Naive B cell (primary cell): ENCODE measurements around the gene HUNK. TPM values are rescaled to one million over a fixed set of nuclear protein-coding genes. Genes with fewer than 3 reads are reported as not detected.

ENCODE experiments used
- ATAC-seq, 2 donors: fragments of 150-1000 bp; cut with Tn5 transposase; 2 replicates each; pipeline ENCODE4 v1.10.0; 2021; ENCODE audit warnings: low read depth in 2 of 2, mild to moderate bottlenecking in 2 of 2, moderate library complexity in 2 of 2
- DNase-seq: peaks from one replicate; pipeline ENCODE4 v3.0.0; 2022
- H3K27ac Mint-ChIP-seq, 6 donors: one replicate each; pipeline ENCODE4 v1.8.0; 2020 to 2022; ENCODE audit warnings: mild to moderate bottlenecking in 6 of 6, mixed read lengths in 6 of 6, moderate library complexity in 5 of 6, inconsistent platforms in 2 of 6
- H3K27me3 Mint-ChIP-seq, 3 donors: one replicate each; pipeline ENCODE4 v1.8.0; 2021 to 2022; ENCODE audit warnings: mixed read lengths in 3 of 3, mild to moderate bottlenecking in 1 of 3
- H3K36me3 Mint-ChIP-seq, 2 donors: one replicate each; pipeline ENCODE4 v1.8.0; 2020 to 2022; ENCODE audit warnings: mixed read lengths in 2 of 2, inconsistent platforms in 1 of 2, mild to moderate bottlenecking in 1 of 2
- H3K4me1 Mint-ChIP-seq, 3 donors: one replicate each; pipeline ENCODE4 v1.8.0; 2020 to 2022; ENCODE audit warnings: mixed read lengths in 3 of 3, inconsistent platforms in 1 of 3, mild to moderate bottlenecking in 1 of 3, moderate library complexity in 1 of 3
- H3K4me3 Mint-ChIP-seq, 8 donors: one replicate each; pipeline ENCODE4 v1.8.0; 2020 to 2022; ENCODE audit warnings: mild to moderate bottlenecking in 8 of 8, mixed read lengths in 8 of 8, moderate library complexity in 8 of 8, inconsistent platforms in 2 of 8
- H3K9me3 Mint-ChIP-seq, 7 donors: one replicate each; pipeline ENCODE4 v1.8.0; 2020 to 2022; ENCODE audit warnings: mixed read lengths in 7 of 7, mild to moderate bottlenecking in 5 of 7, inconsistent platforms in 2 of 7, moderate library complexity in 1 of 7
- polyA plus RNA-seq, 6 donors: library from polyadenylated mRNA; unstranded; fragments of 300-500 nt; fragmentation: Illumina TruSeq; gene quantifications; one replicate each; pipeline ENCODE4 v1.2.3, GENCODE V29; 2021; ENCODE audit warnings: low read depth in 6 of 6

HUNK gene
- polyA plus RNA-seq, 6 donors from 2014 or later: 0.05 TPM; not detected in 5

DNA sequence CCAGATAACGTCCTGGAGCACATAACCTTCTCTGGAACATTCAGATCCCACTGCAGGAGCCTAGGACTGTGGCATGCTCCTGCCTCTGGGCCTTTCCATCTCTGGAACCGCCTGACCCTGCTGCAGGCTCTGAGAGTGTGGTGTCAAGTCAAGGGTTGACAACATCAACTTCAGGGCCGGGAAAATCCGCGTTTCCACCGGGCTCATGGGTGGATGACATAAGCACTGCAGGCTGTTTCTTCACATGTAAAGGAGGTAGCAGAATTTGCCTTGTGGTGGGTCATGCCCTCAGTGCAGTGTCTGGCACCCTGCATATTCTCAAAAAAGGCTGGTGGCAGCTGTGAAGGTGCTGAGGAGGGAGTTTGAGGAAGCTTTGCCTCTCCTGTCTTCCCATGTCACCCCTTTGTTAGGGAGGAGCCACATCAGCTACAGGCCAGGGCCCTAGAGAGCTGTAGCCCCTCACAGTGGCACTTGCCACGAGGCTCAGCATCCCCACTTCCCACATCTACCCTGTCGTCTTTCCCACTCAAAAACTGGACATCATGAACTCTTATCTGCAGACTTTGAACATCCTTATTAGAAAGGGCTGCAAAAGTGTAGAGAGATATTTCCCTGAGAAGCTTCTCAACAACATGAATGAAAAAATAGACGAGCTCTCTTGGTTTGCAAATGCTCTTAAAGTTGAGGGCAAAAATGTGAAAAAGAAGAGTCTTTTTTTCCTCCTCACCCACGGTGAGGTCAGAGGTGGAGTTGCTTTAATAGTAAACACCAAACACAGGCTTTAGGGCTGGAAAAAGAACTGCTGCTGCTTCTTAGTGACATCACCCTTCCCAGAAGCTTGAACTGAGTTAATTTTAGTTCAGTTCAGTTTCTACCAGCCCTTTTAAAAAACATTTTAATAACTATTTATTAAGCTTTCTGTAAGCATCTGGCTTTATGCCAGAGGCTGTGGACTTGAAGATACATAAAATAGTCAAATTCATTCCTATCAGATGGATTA, 121.3 kb downstream of the HUNK start:
- Mint-ChIP-seq H3K27ac (no peak overlapping the region), H3K4me1 (no peaks in the 10 kb centered on the region), H3K9me3 (no peaks in the 10 kb centered on the region), H3K36me3 (no peaks in the 10 kb centered on the region), H3K27me3 (peaks cover 9 to 33% (median 11%) of the 10 kb centered on the region in 3 donors), H3K4me3 (no peak overlapping the region)
- no peak for DNase-seq
- ATAC-seq: no peak

DNA sequence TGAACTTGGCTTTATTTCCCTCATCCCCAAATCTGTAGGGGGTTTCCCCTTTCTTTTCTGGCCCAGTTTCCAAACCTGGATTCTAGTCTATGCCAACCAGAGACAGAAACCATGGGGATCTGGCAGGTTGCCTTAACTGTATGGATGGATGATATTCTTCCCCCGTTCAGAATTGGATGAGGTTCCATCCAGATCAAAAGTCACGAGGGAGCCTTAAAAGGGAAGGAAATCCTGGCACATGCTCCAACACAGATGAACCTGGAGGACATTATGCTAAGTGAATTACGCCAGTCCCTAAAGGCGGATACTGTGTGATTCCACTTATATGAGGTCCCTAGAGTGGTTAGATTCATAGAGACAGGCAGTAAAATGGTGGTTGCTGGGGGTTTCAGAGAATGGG, 124.4 kb downstream of the HUNK start:
- no peaks in the 10 kb centered on the region for H3K9me3 Mint-ChIP-seq
- DNase-seq (no peak), ATAC-seq (no peak)
- H3K4me3 Mint-ChIP-seq: no peak overlapping the region
- H3K27me3 Mint-ChIP-seq: peaks cover 0 to 16% (median under 1%) of the 10 kb centered on the region in 3 donors
- no peaks in the 10 kb centered on the region for H3K4me1 Mint-ChIP-seq
- H3K36me3 Mint-ChIP-seq: no peaks in the 10 kb centered on the region
- H3K27ac Mint-ChIP-seq: peak overlapping the region in 1 of 6 donors; percentile 85

DNA sequence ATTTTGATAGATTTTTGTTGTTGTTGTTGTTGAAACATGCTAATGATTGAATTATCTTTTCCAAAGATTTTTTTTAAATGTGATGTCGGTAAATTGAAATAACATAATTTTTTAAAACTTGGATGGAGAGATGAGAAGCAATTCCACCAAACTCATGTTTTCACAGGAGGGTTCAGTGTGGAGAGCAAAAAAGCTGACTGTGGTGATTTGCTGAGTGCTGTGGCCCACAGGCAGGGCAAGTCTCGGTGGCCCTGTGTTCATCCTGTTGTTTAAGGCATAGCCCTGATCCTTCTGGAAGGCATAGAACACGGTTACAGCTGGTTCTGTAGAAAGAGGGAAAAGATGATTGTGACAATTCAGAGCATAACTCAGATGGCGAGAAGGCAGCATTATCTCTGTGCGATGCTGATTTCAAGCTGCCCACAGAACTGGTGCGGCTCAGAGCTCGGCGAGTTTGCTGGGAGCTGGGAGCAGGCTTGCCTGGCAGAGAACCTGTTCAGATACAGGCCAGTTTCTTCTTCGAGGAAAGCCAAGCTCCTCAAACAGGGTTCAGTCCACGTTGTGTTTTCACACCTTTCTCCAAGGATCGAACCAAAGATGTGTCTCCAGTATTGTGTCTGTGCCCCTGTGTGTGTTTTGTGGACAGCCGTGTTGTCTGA, 127.1 kb downstream of the HUNK start:
- Mint-ChIP-seq H3K36me3 (no peaks in the 10 kb centered on the region), H3K9me3 (peaks cover 0 to 6% (median 0%) of the 10 kb centered on the region in 7 donors), H3K4me1 (no peaks in the 10 kb centered on the region), H3K4me3 (no peak overlapping the region), H3K27ac (no peak overlapping the region), H3K27me3 (peaks cover 0 to 6% (median 0%) of the 10 kb centered on the region in 3 donors)
- ATAC-seq (no peak), DNase-seq (no peak)

DNA sequence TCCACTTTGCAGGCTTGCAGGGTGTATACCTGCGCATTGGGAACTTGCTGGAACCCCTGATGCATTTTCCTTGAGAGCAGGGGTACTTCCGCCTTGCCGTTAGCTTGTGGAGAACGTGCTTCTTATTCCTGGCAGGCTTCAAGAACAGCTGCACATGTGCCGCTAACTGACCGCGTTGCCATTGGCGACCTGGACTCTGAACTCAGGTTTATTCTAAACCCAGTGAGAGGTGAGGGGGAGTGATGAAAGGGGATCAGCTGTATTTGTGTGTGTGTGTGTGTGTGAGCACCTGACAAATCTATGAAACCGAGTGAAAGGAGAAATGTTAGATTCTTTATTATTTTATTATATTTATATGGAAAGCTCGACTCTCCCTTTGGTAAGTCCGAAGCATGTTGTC, 128.6 kb downstream of the HUNK start:
- no peaks in the 10 kb centered on the region for H3K36me3 Mint-ChIP-seq
- no peak overlapping the region for H3K27ac Mint-ChIP-seq
- H3K4me3 Mint-ChIP-seq: no peak overlapping the region
- peaks cover 0 to 6% (median 0%) of the 10 kb centered on the region in 3 donors for H3K27me3 Mint-ChIP-seq
- H3K4me1 Mint-ChIP-seq: no peaks in the 10 kb centered on the region
- H3K9me3 Mint-ChIP-seq: peaks cover 0 to 6% (median 0%) of the 10 kb centered on the region in 7 donors
- ATAC-seq (no peak), DNase-seq (no peak)

DNA sequence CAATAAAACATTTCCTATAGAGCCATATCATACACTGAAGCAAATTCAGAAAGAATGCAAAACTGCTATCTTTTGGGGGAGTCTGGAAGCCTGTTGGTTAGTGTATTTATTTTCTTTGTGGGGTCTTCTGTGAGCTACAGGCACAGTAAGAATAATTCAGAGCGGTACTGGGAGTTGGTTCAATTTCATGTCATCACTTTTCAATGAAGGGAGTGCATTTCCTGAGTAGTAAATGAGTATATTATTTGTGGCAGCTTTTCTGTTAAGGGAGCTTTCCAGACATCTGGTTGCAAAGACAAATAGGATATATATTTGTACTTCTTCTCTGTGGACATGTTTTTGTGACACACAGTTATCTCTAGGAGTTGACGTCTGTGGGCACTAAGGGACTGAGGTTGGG, 130.6 kb downstream of the HUNK start:
- ATAC-seq: no peak
- Mint-ChIP-seq H3K4me3 (no peak overlapping the region), H3K27me3 (peaks cover 0 to 7% (median 2%) of the 10 kb centered on the region in 3 donors)

DNA sequence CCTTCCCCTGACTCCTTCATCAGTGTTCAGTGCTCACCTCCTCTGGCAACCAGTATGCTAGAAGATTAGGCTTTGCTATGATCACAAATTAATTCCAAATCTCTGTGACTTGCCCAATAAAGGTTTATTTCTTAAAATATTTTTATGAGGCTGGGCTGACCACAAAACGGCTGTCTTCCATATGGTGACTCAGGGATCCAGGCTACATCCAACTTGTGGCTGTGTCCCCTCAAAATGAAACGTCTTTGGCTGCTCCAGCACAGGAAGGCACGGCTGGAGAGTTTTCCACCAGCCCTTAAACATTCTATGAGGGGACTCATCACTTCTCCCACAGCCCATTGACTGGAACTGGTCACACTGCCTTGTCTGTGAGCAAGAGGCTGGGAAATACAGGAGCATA, 131.5 kb downstream of the HUNK start:
- H3K4me1 Mint-ChIP-seq: no peaks in the 10 kb centered on the region
- H3K27ac Mint-ChIP-seq: no peak overlapping the region
- ATAC-seq (no peak), DNase-seq (no peak)
- no peaks in the 10 kb centered on the region for H3K36me3 Mint-ChIP-seq
- H3K9me3 Mint-ChIP-seq: peaks cover 0 to 6% (median 2%) of the 10 kb centered on the region in 7 donors
- peaks cover 5 to 15% (median 9%) of the 10 kb centered on the region in 3 donors for H3K27me3 Mint-ChIP-seq
- H3K4me3 Mint-ChIP-seq: no peak overlapping the region

More for the DNA sequence above, 130.6 kb downstream of the HUNK start:
- Mint-ChIP-seq H3K4me1 (no peaks in the 10 kb centered on the region), H3K27ac (no peak overlapping the region), H3K36me3 (no peaks in the 10 kb centered on the region), H3K9me3 (peaks cover 0 to 6% (median 0%) of the 10 kb centered on the region in 7 donors)
- no peak for DNase-seq

DNA sequence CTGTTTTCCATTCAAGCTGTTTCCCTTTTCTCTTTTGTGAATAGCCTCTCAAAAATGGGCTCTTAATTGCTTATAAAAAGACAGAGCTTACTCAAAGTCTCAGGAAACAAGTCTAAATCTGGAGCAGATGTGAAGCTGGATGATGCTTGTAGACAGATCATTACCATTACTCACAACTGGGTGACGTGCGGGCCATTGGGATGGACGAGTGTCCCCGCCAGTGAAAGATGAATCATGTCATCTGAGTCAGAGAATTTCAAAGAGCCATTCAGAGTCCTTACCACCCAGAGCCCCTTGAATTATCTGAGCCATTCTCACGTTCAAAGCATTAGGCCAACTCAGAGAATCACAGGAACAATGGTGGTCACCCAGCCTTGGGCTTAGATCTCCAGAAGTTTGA, 134.6 kb downstream of the HUNK start:
- Mint-ChIP-seq H3K9me3 (peaks cover 0 to 13% (median 6%) of the 10 kb centered on the region in 7 donors), H3K4me1 (no peaks in the 10 kb centered on the region), H3K27ac (no peak overlapping the region), H3K27me3 (peaks cover 5 to 19% (median 15%) of the 10 kb centered on the region in 3 donors), H3K36me3 (no peaks in the 10 kb centered on the region), H3K4me3 (no peak overlapping the region)
- ATAC-seq: no peak
- no peak for DNase-seq

DNA sequence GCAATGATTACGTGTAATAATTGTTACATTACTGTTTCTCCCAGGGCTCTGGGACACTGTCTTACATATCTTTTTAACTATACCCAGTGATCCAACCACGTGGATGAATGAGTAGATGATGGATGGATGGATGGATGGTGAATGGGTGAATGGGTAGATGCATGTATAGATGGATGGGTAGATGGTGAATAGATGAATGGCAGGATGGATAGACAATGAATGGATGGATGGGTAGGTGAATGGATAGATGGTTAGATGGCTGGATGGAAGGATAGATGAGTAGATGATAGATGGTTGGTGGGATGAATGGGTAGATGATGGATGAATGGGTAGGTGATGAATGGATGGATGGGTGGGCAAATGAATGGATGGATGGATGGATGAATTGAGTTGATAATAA, 135.9 kb downstream of the HUNK start:
- no peaks in the 10 kb centered on the region for H3K4me1 Mint-ChIP-seq
- peak overlapping the region in 1 of 6 donors; percentile 12 for H3K27ac Mint-ChIP-seq
- no peak for ATAC-seq

DNA sequence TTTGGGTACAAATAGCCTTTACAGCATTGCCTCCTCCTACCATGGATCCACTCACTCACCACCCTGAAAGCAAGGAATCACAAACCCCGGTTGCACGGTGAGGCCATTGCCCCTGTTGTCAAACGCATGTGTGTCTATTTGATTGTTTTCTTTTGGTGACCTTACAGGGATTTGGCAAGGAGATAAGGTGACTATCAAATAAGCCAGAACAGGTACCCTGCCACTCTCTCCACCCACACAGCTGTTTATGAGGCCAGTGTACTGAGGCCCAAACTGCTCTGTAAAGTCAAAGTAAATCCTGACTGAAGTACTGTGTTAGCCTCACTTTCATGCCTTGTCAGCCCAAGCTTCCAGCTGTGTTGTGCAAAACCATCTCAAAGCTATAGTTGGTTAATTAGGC, 136.4 kb downstream of the HUNK start:
- no peak overlapping the region for H3K27ac Mint-ChIP-seq
- H3K27me3 Mint-ChIP-seq: peaks cover 5 to 19% (median 9%) of the 10 kb centered on the region in 3 donors
- H3K9me3 Mint-ChIP-seq: peaks cover 0 to 13% (median 4%) of the 10 kb centered on the region in 7 donors
- H3K4me1 Mint-ChIP-seq: no peaks in the 10 kb centered on the region
- no peak overlapping the region for H3K4me3 Mint-ChIP-seq
- no peak for DNase-seq
- no peaks in the 10 kb centered on the region for H3K36me3 Mint-ChIP-seq
- ATAC-seq: no peak

More for the DNA sequence above, 135.9 kb downstream of the HUNK start:
- H3K4me3 Mint-ChIP-seq: no peak overlapping the region
- no peak for DNase-seq
- H3K9me3 Mint-ChIP-seq: peaks cover 0 to 13% (median 4%) of the 10 kb centered on the region in 7 donors
- H3K36me3 Mint-ChIP-seq: no peaks in the 10 kb centered on the region
- peaks cover 5 to 19% (median 10%) of the 10 kb centered on the region in 3 donors for H3K27me3 Mint-ChIP-seq

DNA sequence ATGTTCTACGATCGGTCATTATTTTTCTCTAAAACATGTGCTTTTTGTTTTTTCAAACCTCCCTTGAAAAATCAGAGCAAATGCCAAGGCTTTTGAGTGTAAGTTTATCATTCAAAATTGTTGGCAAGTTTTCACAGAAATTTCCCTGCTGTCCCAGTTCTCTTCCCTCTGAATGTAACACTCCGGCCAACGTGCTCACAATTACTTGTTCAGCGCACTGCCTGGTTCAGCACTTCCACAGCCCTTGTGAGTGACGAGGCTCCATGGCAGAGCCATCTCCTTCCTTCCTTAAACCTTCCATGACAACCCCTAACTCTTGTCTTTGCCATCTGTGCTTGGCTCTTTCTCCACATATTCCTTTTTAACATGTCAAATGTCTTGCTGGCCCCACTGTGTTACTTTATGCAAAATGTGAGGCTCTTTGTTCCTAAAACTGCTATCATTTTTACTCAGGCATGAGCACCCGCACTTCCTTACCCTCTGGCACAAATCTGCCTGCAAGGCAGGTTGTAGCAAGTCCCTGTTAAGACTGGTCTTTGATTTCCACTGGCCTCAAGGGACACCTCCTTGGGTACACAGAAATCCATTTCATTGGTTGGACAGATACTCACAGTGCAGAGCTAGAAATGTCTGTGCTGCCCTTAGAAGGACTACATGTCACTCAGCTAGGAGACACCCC, 142.8 kb downstream of the HUNK start:
- no peaks in the 10 kb centered on the region for H3K4me1 Mint-ChIP-seq
- H3K36me3 Mint-ChIP-seq: no peaks in the 10 kb centered on the region
- H3K27ac Mint-ChIP-seq: no peak overlapping the region

DNA sequence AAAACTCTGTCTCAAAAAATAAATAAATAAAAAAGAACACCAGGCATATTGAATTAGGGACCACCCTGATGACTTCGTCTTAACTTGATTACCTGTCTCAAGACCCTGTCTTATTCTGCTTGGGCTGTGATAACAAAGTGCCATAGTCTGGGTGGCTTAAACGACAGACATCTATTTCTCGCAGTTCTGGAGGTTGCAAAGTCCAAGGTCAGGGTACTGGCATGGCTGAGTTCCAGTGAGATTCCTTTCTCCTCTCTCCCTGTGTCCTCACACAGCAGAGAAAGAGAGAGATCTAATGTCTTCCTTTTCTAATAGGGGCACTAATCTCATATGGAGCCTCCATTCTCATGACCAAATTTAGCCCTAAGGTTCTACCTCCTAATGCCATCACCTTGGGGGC, 145.6 kb downstream of the HUNK start:
- H3K4me1 Mint-ChIP-seq: peaks cover 0 to 3% (median 0%) of the 10 kb centered on the region in 3 donors
- H3K9me3 Mint-ChIP-seq: peaks cover 0 to 5% (median 0%) of the 10 kb centered on the region in 7 donors
- no peak for DNase-seq
- H3K27ac Mint-ChIP-seq: no peak overlapping the region
- H3K4me3 Mint-ChIP-seq: no peak overlapping the region
- no peaks in the 10 kb centered on the region for H3K36me3 Mint-ChIP-seq
- no peak for ATAC-seq
- H3K27me3 Mint-ChIP-seq: peaks cover 0 to 5% (median 0%) of the 10 kb centered on the region in 3 donors

More for the DNA sequence above, 142.8 kb downstream of the HUNK start:
- peaks cover 0 to 5% (median 0%) of the 10 kb centered on the region in 7 donors for H3K9me3 Mint-ChIP-seq
- DNase-seq (no peak), ATAC-seq (no peak)
- no peak overlapping the region for H3K4me3 Mint-ChIP-seq
- H3K27me3 Mint-ChIP-seq: peaks cover 0 to under 1% (median 0%) of the 10 kb centered on the region in 3 donors

DNA sequence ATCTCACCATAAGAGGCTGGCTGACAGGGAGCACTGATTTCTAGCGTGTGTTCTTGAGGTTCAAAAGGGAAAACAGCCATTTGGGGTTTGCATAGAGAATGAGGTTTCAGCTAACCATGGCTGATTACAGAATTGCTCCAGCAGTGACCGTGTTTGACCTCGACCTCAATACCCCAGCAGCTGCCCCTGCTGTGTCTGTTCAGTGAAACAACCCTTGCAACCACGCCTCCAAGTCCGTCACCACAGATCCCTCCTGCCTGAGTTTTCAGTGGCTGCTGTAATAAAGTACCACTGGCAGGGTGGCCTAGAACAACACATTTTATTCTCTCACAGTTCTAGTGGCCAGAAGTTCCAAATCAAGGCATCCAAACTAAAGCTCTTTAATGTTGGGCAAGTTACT, 147.7 kb downstream of the HUNK start:
- DNase-seq: no peak
- Mint-ChIP-seq H3K36me3 (no peaks in the 10 kb centered on the region), H3K4me3 (no peak overlapping the region), H3K4me1 (peaks cover 0 to 3% (median 0%) of the 10 kb centered on the region in 3 donors), H3K27me3 (peaks cover 0 to 5% (median 0%) of the 10 kb centered on the region in 3 donors), H3K27ac (no peak overlapping the region), H3K9me3 (no peaks in the 10 kb centered on the region)
- ATAC-seq: no peak
